GM12878 (cell line): Measurements from ENCODE around the gene SLC35A1. TPM values are rescaled to one million over a fixed set of nuclear protein-coding genes. Genes with fewer than 3 reads are reported as not detected.

Source experiments
- ATAC-seq: fragments of 200-7000 bp; cut with Tn5 transposase; 3 replicates; pipeline ENCODE4 v1.9.1; 2020; ENCODE audit warnings: mild to moderate bottlenecking, moderate library complexity
- BruUV-seq: library from RNA; stranded (reverse); fragments of 400-500 nt; replicated peaks from 2 replicates; lab custom pipeline; 2021; lab: Mats Ljungman, UMichigan
- CTCF ChIA-PET: fragments of 300-600 bp; sonication (Branson Sonifier 250); formaldehyde crosslinking; extraction: SDS; loops from one replicate; lab custom pipeline; 2021; ENCODE audit warnings: inconsistent platforms; lab: Yijun Ruan, JAX
- POLR2A ChIA-PET: fragments of 350-600 bp; formaldehyde crosslinking; extraction: SDS; loops from one replicate; lab custom pipeline; 2021; ENCODE audit warnings: inconsistent platforms; lab: Charles Lee
- RAD21 ChIA-PET: fragments of 300-600 bp; sonication (Branson Sonifier 250); formaldehyde crosslinking; loops from one replicate; lab custom pipeline; 2023; ENCODE audit warnings: antibody characterized with exemption; ENCODE audit not compliant: unreplicated experiment; lab: Charles Lee
- SMC1A ChIA-PET: fragments of 300-600 bp; sonication (Branson Sonifier 250); formaldehyde crosslinking; loops from one replicate; lab custom pipeline; 2023; ENCODE audit not compliant: unreplicated experiment, uncharacterized antibody; lab: Charles Lee
- DNase-seq: peaks from one replicate; pipeline ENCODE4 v3.0.0-alpha.2; 2011; ENCODE audit warnings: low read depth, low spot score
- FAIRE-seq: peaks from 3 replicates; lab custom pipeline; 2011; peaks lifted over from hg19 to GRCh38; lab: Jason Lieb, UNC
- H2AFZ ChIP-seq: 2 replicates; pipeline ENCODE4 v1.6.0; 2011; ENCODE audit warnings: low read depth, low read length, control low read depth; ENCODE audit not compliant: control insufficient read depth
- H3K27ac ChIP-seq: 2 replicates; pipeline ENCODE4 v1.5.1; 2011; ENCODE audit warnings: control low read depth; ENCODE audit not compliant: control insufficient read depth, insufficient read depth
- H3K27me3 ChIP-seq, 2 experiments: replicated peaks in 1 of 2; 2 replicates each; pipeline versions ENCODE4 v1.6.0 to v1.6.1; 2011; ENCODE audit warnings: low read length in 1 of 2; ENCODE audit not compliant: control insufficient read depth in 2 of 2, insufficient read depth in 2 of 2
- H3K36me3 ChIP-seq, 2 experiments: 2 replicates each; pipeline ENCODE4 v1.5.1; 2011; ENCODE audit warnings: low read length in 1 of 2; ENCODE audit not compliant: control insufficient read depth in 2 of 2, insufficient read depth in 2 of 2
- H3K4me1 ChIP-seq: 2 replicates; pipeline ENCODE4 v1.6.1; 2011; ENCODE audit warnings: mild to moderate bottlenecking, low read length, moderate library complexity, mixed read lengths; ENCODE audit not compliant: control insufficient read depth, insufficient read depth
- H3K4me2 ChIP-seq: 2 replicates; pipeline ENCODE4 v1.6.0; 2011; ENCODE audit warnings: control low read depth; ENCODE audit not compliant: control insufficient read depth, insufficient read depth
- H3K4me3 ChIP-seq: fragments of 200-600 bp; sonication (generic); 2 replicates; pipeline ENCODE4 v1.5.1; 2016
- H3K79me2 ChIP-seq: 2 replicates; pipeline ENCODE4 v1.6.0; 2011; ENCODE audit warnings: low read length; ENCODE audit not compliant: control insufficient read depth, insufficient read depth
- H3K9ac ChIP-seq: 2 replicates; pipeline ENCODE4 v1.8.0; 2011; ENCODE audit warnings: low read length, control low read depth, mixed read lengths; ENCODE audit not compliant: control insufficient read depth, insufficient read depth
- H3K9me3 ChIP-seq: replicated peaks from 3 replicates; pipeline ENCODE4 v1.5.1; 2011; ENCODE audit warnings: mild to moderate bottlenecking, low read length; ENCODE audit not compliant: control insufficient read depth, insufficient read depth
- H4K20me1 ChIP-seq: 2 replicates; pipeline ENCODE4 v1.6.0; 2011; ENCODE audit not compliant: control insufficient read depth, insufficient read depth
- BRCA1 ChIP-seq: IDR thresholded peaks from 2 replicates; pipeline ENCODE4 v1.6.1; 2011; ENCODE audit warnings: low read depth, low read length, improper control_type of control experiment
- KDM1A ChIP-seq: fragments of 200-600 bp; sonication (generic); IDR thresholded peaks from 2 replicates; pipeline ENCODE4 v1.6.1; 2016; ENCODE audit warnings: borderline replicate concordance
- MLLT1 ChIP-seq: fragments of 450-650 bp; IDR thresholded peaks from 2 replicates; pipeline ENCODE4 v1.6.1; 2016; ENCODE audit warnings: mild to moderate bottlenecking
- NFYB ChIP-seq: IDR thresholded peaks from 2 replicates; pipeline ENCODE4 v1.6.1; 2011; ENCODE audit warnings: low read depth, mild to moderate bottlenecking, low read length, improper control_type of control experiment, moderate library complexity; ENCODE audit not compliant: insufficient read depth
- SREBF1 ChIP-seq: IDR thresholded peaks from 2 replicates; pipeline ENCODE4 v1.6.1; 2012; ENCODE audit warnings: mild to moderate bottlenecking, low read length
- USF1 ChIP-seq: IDR thresholded peaks from 2 replicates; pipeline ENCODE4 v1.6.1; 2011; ENCODE audit warnings: borderline replicate concordance, low read depth, mild to moderate bottlenecking, moderate library complexity, mixed read lengths, low read length; ENCODE audit not compliant: insufficient read depth; ENCODE audit errors: extremely low read length
- ZNF207 ChIP-seq: fragments of 450-650 bp; IDR thresholded peaks from 2 replicates; pipeline ENCODE4 v1.6.1; 2014; ENCODE audit warnings: antibody characterized with exemption, mild to moderate bottlenecking, borderline replicate concordance
- ZNF384 ChIP-seq: IDR thresholded peaks from 2 replicates; pipeline ENCODE4 v1.6.1; 2012; ENCODE audit warnings: low read depth, mild to moderate bottlenecking, low read length, improper control_type of control experiment, borderline replicate concordance
- in situ Hi-C: fragments of 300-500 bp; cut with MboI; formaldehyde crosslinking; loops from 9 replicates; pipeline ENCODE4 v1.14.3; 2018; ENCODE audit warnings: mixed read lengths
- intact Hi-C: fragments of 100-400 bp; cut with micrococcal nuclease; formaldehyde crosslinking; loops from one replicate; pipeline ENCODE4 v1.14.2; 2022; ENCODE audit not compliant: unreplicated experiment
- polyA plus RNA-seq, 11 experiments: library from polyadenylated mRNA; depleted of rRNA in 4 of 11; unstranded in 6 of 11; stranded (reverse) in 5 of 11; fragments of >200 nt; fragmentation: Nextera tagmentation in 4 of 11; fragmentation: Illumina TruSeq in 1 of 11; extraction: Ambion mirVana in 4 of 11; extraction: Trizol in 1 of 11; gene quantifications; 1 replicate in 1 of 11; 2 replicates in 10 of 11; pipeline versions ENCODE4 v1.2.1 to v1.2.3, GENCODE V29; 2011 to 2016; ENCODE audit warnings: inconsistent platforms in 2 of 11, missing spikeins in 2 of 11, low read depth in 1 of 11
- total RNA-seq, 4 experiments: library from RNA; depleted of rRNA in 3 of 4; stranded (reverse); fragments of >200 nt in 3 of 4; fragmentation: Illumina TruSeq in 1 of 4; extraction: Trizol in 1 of 4; gene quantifications; 2 replicates each; pipeline versions ENCODE4 v1.2.1 to v1.2.3, GENCODE V29; 2013 to 2021
- TF ChIP-seq, protein P1 (sequence below): fragments of 150-350 bp; IDR thresholded peaks from 2 replicates; pipeline ENCODE4 v1.6.1; 2014; ENCODE audit warnings: mild to moderate bottlenecking, low read depth, low read length

The SLC35A1 gene
- total and polyA plus RNA-seq, 10 of the 15 experiments (the other 5 are each of a cell fraction or from before 2014, with no cell fraction given) = 7.1 to 28.0 (median 12.4) TPM

DNA sequence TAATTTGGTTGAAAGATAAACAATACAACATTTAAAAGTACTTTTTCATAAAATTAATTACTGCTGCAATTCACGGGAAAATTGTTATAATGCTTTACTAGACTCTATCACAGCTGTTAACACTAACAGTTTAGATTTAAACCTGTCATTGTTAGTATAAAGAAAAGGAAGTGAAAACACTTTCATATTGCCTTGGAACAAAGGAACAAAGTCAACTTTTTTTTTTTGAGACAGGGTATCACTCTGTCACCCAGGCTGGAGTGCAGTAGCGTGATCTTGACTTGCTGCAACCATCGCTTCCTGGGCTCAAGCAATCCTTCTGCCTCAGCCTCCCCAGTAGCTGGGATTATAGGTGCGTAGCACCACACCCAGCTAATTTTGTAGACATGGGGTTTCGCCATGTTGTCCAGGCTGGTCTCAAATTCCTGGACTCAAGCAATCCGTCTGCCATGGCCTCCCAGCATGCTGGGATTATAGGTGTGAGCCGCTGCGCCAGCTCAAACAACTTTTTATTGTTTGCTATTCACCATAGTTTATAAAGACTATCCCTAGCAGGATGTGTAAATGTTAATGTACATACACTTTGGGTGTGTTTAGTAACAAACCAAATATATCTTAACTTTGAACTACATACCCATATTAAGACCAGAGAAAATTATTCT lies 22.1 kb downstream of the SLC35A1 start (continued):
- peak; percentile 29; the same call in 1 of the 2 replicates for TF ChIP-seq MLLT1
- TF ChIP-seq ZNF384 = peak; percentile 73

DNA sequence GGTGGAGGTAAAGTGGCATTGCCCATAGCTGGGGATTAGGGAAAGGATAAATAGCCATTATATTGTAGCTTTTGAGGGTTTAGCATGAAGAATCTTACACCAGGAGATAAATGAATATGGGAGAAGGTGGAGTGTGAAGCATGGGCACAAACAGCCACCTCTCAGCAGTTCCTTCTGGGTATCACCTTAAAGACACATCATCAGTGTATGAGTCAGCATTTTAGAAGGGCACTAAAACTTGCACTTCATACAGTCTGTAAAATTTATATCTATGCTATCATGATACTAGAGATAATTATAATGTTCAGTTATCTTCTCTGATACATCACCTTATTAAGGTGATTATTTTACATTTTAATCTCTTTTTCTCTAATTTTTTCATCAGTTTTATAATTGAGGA lies 25.3 kb downstream of the SLC35A1 start:
- Histone ChIP-seq H3K9me3 (no peaks in the 10 kb centered on the region), H3K4me2 (no peak overlapping the region), H4K20me1 (no peaks in the 10 kb centered on the region), H3K4me1 (peaks cover 4% of the 10 kb centered on the region), H3K27me3 (no peaks in the 10 kb centered on the region), H2AFZ (no peak overlapping the region), H3K36me3 (peaks cover 0 to 6% of the 10 kb centered on the region in 2 experiments; a peak in 3 of 4 replicates), H3K4me3 (no peak overlapping the region), H3K79me2 (no peaks in the 10 kb centered on the region), H3K27ac (no peak overlapping the region), H3K9ac (no peak overlapping the region)
- ChIA-PET SMC1A (no interaction called here), RAD21 (interaction anchor here (0.6 kb wide), 1 partner anchor 29 kb away, joined by 3 read pairs; no protein-coding TSS in a partner anchor), CTCF (no interaction called here), POLR2A (no interaction called here)
- intact Hi-C loops (no loop called here), in situ Hi-C loops (no loop called here)
- FAIRE-seq (no peak), ATAC-seq (no peak), DNase-seq (no peak)
- TF ChIP-seq NFYB = no peak
- TF ChIP-seq ZNF207 = no peak
- TF ChIP-seq, protein P1, sequence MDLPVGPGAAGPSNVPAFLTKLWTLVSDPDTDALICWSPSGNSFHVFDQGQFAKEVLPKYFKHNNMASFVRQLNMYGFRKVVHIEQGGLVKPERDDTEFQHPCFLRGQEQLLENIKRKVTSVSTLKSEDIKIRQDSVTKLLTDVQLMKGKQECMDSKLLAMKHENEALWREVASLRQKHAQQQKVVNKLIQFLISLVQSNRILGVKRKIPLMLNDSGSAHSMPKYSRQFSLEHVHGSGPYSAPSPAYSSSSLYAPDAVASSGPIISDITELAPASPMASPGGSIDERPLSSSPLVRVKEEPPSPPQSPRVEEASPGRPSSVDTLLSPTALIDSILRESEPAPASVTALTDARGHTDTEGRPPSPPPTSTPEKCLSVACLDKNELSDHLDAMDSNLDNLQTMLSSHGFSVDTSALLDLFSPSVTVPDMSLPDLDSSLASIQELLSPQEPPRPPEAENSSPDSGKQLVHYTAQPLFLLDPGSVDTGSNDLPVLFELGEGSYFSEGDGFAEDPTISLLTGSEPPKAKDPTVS = no peak
- no peak for TF ChIP-seq BRCA1
- TF ChIP-seq USF1 = no peak
- TF ChIP-seq KDM1A = no peak
- TF ChIP-seq SREBF1 = no peak
- no TSS peak for BruUV-seq
